BLaER1 treated with 17β-estradiol and CSF1 and Interleukin-3, amounts not matched to agents 10 nM and 100 nM (cell line): ENCODE results near the gene HIPK1.
"Not testable (repeated sequence)": the region's sequence is repeated elsewhere in the genome, so short reads cannot be mapped to it uniquely, and the experiment has no call there.

Experiments used
- H3K27ac ChIP-seq, 11 experiments: shearing (Covaris generic); formaldehyde crosslinking; 2 replicates each; pipeline ENCODE4 v1.8.1; 2022
- H3K27me3 ChIP-seq, 11 experiments: shearing (Covaris generic); formaldehyde crosslinking; 2 replicates each; pipeline ENCODE4 v1.8.1; 2022
- H3K36me3 ChIP-seq, 11 experiments: shearing (Covaris generic); formaldehyde crosslinking; 2 replicates each; pipeline ENCODE4 v1.8.1; 2022
- H3K4me1 ChIP-seq, 10 experiments: shearing (Covaris generic); formaldehyde crosslinking; 2 replicates each; pipeline ENCODE4 v1.8.1; 2022
- H3K4me2 ChIP-seq, 11 experiments: shearing (Covaris generic); formaldehyde crosslinking; 2 replicates each; pipeline ENCODE4 v1.8.1; 2022
- H3K4me3 ChIP-seq, 10 experiments: shearing (Covaris generic); formaldehyde crosslinking; 2 replicates each; pipeline ENCODE4 v1.8.1; 2022
- H3K9ac ChIP-seq, 11 experiments: shearing (Covaris generic); formaldehyde crosslinking; 2 replicates each; pipeline ENCODE4 v1.8.1; 2022
- H3K9me3 ChIP-seq, 11 experiments: shearing (Covaris generic); formaldehyde crosslinking; replicated peaks in 1 of 11; 2 replicates each; pipeline ENCODE4 v1.8.1; 2022
- H4K20me1 ChIP-seq, 11 experiments: shearing (Covaris generic); formaldehyde crosslinking; 2 replicates each; pipeline ENCODE4 v1.8.1; 2022
- Cebpa-rat ChIP-seq, 11 experiments: shearing (Covaris generic); IDR thresholded peaks; 2 replicates each; pipeline ENCODE4 v1.8.1; 2022

Gene HIPK1

DNA sequence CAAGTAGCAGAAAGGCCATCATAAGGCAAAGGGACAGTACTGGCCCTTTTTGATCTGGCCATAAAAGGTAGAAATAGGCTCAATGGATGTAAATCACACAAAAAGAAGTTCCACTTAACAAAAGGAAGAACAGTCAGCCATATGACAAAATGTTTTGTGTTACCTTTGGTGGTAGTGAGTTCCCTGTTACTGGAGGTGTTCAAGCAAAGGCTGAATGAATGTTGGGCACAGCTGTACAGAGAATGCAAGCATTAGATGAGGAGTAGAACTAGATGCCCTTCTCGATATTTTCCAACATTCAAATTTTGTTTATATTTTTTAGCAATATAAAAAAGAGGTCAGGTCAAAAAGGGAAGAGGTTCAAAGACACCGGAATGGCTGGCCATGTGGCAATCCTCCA, 70.1 kb downstream of the HIPK1 start:
- peaks cover 21 to 31% (median 26%) of the 10 kb centered on the region in 11 experiments for H3K9me3 ChIP-seq
- no peaks in the 10 kb centered on the region; a peak in 1 of 22 replicates for H3K36me3 ChIP-seq
- TF ChIP-seq Cebpa-rat (IDR thresholded peaks at IDR 0.05), result no peak
- H3K4me3 ChIP-seq, result no peak overlapping the region
- H4K20me1 ChIP-seq, result no peaks in the 10 kb centered on the region
- no peak overlapping the region for H3K27ac ChIP-seq
- no peak overlapping the region for H3K9ac ChIP-seq
- H3K4me1 ChIP-seq, result peaks cover 24 to 44% (median 37%) of the 10 kb centered on the region in 10 experiments
- no peaks in the 10 kb centered on the region for H3K27me3 ChIP-seq
- H3K4me2 ChIP-seq, result peak overlapping the region in 1 of 11 experiments; percentile 45; a peak in 2 of 22 replicates

DNA sequence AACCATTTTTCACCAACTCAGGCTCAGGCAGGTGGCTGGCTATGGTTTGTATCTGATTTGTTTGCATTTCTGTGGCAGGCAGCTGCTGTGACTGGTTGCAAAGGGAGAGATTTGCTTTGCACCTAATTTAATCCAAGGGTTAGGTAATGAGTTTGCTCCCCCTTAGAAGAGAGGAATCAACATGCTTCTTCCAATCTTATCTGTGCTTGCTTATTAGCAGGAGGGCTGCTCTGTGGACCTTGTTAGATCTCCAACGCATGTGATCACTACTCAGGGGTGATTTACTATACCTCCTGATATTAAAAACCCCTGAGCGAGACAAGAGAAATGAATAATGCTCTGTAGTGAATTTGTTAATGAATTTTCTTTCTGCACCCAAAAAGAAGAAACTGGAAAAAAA, 70.7 kb downstream of the HIPK1 start:
- H3K27me3 ChIP-seq, result no peaks in the 10 kb centered on the region

DNA sequence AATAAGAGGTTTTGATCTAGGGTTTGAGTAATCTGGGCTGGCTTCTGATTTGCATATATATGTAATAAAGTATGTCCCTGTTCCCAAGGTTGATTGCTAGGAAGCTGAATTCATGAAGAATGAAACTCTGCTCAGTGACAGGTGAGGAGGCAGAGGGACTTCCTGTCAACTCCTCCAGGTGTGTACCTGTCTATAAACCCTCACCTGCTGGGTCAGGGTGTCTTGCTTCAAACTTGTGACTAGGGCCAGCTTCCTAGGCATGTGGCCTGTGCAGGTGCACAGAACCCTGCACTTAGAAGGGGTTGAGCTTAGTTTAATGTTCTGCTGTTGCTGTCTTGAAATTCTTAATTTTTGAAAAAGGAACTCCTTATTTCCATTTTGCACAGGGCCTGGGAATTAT, 71.3 kb downstream of the HIPK1 start:
- no peak overlapping the region for H3K4me3 ChIP-seq
- H3K27me3 ChIP-seq, result no peaks in the 10 kb centered on the region
- H3K27ac ChIP-seq, result no peak overlapping the region
- H3K4me2 ChIP-seq, result no peak overlapping the region
- H4K20me1 ChIP-seq, result no peaks in the 10 kb centered on the region
- peaks cover 11 to 29% (median 17%) of the 10 kb centered on the region in 11 experiments for H3K9me3 ChIP-seq
- no peak for TF ChIP-seq Cebpa-rat (IDR thresholded peaks at IDR 0.05)
- no peak overlapping the region for H3K9ac ChIP-seq
- peaks cover 35 to 55% (median 47%) of the 10 kb centered on the region in 10 experiments for H3K4me1 ChIP-seq
- H3K36me3 ChIP-seq, result no peaks in the 10 kb centered on the region

More for the DNA sequence above, 70.7 kb downstream of the HIPK1 start:
- no peaks in the 10 kb centered on the region for H4K20me1 ChIP-seq
- no peak for TF ChIP-seq Cebpa-rat (IDR thresholded peaks at IDR 0.05)
- H3K4me3 ChIP-seq, result no peak overlapping the region
- no peaks in the 10 kb centered on the region; a peak in 1 of 22 replicates for H3K36me3 ChIP-seq
- H3K27ac ChIP-seq, result no peak overlapping the region
- no peak overlapping the region; a peak in 1 of 22 replicates for H3K4me2 ChIP-seq
- H3K4me1 ChIP-seq, result peaks cover 30 to 50% (median 42%) of the 10 kb centered on the region in 10 experiments
- H3K9me3 ChIP-seq, result peaks cover 15 to 29% (median 21%) of the 10 kb centered on the region in 11 experiments
- no peak overlapping the region for H3K9ac ChIP-seq

DNA sequence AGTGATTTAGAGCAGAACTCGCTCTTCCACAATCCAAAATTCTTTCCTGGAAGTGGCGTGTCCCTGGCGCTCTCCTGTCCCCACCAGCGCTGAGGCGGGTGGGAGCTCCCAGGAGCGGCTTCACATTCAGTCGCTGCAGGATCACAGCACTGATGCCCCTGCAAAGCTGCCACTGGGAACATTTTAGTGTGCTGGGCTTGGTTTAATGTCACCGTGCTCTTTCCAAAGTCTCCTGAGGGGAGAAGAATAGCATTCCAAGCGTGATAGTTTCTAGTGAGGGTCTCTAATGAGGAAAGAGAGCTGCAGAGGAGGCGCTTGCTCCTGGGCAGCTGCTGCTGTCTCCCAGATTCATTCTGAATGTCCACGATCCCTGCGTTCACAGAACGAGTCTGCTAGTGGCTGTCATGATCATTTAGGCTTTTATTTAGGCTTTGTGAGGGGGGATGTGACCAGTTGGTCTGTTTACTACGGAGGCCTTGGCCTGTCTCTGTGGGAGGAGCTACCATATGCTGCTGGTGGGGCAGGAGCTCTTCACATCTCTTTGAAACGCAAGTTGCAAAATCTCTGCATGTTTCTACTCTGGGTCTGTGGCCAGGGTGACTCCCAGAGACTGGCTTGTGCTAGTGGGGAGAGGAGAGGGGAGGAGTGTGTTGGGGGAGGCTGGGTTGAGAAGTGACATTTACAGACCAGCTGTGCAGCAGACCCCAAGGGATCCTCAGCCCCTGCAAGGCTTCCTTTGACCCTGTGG, 73.5 kb downstream of the HIPK1 start:
- Histone ChIP-seq H3K9me3 (peaks cover 17 to 33% (median 23%) of the 10 kb centered on the region in 11 experiments), H3K4me1 (peaks cover 35 to 55% (median 47%) of the 10 kb centered on the region in 10 experiments), H3K9ac (peak overlapping the region in 8 of 11 experiments; percentile 38 to 72 (median 55); a peak in 13 of 22 replicates), H3K27ac (peak overlapping the region in 9 of 11 experiments; percentile 35 to 83 (median 69); a peak in 17 of 22 replicates), H3K4me3 (peak overlapping the region in 6 of 10 experiments; percentile 19 to 50 (median 40); a peak in 9 of 20 replicates), H3K36me3 (no peaks in the 10 kb centered on the region), H3K27me3 (no peaks in the 10 kb centered on the region), H4K20me1 (no peaks in the 10 kb centered on the region), H3K4me2 (peak overlapping the region; percentile 74 to 93 (median 84))
- peak in 2 of 11 experiments; percentile 23 to 33; a peak in 2 of 22 replicates for TF ChIP-seq Cebpa-rat (IDR thresholded peaks at IDR 0.05)

DNA sequence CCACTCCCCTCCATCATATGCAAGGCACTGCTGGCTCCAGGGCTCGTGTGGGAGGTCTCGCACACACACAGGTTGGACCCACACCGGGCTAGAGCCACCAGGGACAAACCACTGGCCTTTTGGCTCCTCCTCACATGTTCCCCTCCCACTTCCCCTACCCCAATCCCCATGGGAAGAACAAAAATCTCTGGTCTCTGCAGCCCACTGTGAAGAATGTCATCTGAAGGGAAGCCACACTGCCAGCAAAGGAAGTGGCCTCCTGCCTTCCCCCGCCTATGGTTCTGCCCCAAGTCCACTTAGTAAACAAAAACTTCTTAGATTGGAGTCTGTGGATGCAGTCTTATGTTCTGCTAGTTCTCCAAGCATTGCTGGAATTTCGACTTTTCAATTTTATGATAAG, 74.3 kb downstream of the HIPK1 start:
- Histone ChIP-seq H3K9me3 (peaks cover 19 to 35% (median 23%) of the 10 kb centered on the region in 11 experiments), H3K4me1 (peaks cover 34 to 49% (median 41%) of the 10 kb centered on the region in 10 experiments), H3K27me3 (no peaks in the 10 kb centered on the region), H3K4me3 (peak overlapping the region in 7 of 10 experiments; percentile 19 to 50 (median 40); a peak in 11 of 20 replicates), H3K36me3 (no peaks in the 10 kb centered on the region), H3K9ac (peak overlapping the region in 8 of 11 experiments; percentile 34 to 72 (median 55); a peak in 15 of 22 replicates), H4K20me1 (no peaks in the 10 kb centered on the region), H3K27ac (peak overlapping the region in 9 of 11 experiments; percentile 35 to 83 (median 69); a peak in 17 of 22 replicates), H3K4me2 (peak overlapping the region; percentile 74 to 93 (median 84))
- no peak for TF ChIP-seq Cebpa-rat (IDR thresholded peaks at IDR 0.05)

DNA sequence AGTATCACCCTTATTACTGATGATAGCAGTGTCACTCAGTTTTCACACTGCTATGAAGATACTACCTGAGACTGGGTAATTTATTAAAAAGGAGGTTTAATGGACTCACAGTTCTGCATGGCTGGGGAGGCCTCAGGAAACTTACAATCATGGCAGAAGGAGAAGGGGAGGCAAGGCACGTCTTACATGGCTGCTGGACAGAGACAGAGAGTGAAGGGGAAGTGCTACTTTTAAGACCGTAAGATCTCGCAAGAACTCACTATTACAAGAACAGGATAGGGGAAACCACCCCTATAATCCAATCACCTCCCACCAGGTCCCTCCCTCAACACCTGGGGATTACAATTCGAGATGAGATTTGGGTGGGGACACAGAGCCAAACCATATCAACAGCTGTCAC, 77.7 kb downstream of the HIPK1 start:
- not testable (repeated sequence) for H4K20me1 ChIP-seq, H3K4me3 ChIP-seq, H3K9ac ChIP-seq, H3K36me3 ChIP-seq, H3K4me2 ChIP-seq, H3K27ac ChIP-seq, H3K27me3 ChIP-seq
- peaks cover 27 to 47% (median 35%) of the 10 kb centered on the region in 10 experiments for H3K4me1 ChIP-seq
- peaks cover 19 to 35% (median 23%) of the 10 kb centered on the region in 11 experiments for H3K9me3 ChIP-seq

DNA sequence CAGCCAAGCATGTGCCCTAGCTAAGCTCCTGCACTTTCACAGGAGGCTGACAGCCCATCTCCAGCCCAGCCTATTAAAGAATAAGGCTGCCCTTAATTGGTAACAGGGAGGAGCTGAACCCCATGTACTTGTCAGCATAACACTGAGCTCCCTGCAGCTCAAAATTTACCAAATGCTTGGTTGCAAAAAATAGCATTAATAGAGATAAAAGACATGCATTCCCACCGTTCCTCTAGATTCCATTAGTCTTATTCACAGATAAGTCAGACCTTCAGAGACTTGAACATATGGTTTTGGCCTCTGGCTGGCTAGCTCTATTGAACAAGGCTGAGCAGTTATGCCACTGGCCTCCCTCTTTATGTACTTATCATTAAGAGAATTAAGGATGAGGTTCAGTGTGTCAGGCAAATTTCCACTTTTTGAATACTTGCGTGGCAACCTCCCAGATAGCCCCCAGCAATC, 79.4 kb downstream of the HIPK1 start:
- Histone ChIP-seq H3K27ac (no peak overlapping the region), H3K27me3 (no peaks in the 10 kb centered on the region), H3K9ac (no peak overlapping the region), H3K4me2 (no peak overlapping the region), H3K4me3 (no peak overlapping the region), H4K20me1 (no peaks in the 10 kb centered on the region), H3K36me3 (no peaks in the 10 kb centered on the region), H3K9me3 (peaks cover 19 to 35% (median 23%) of the 10 kb centered on the region in 11 experiments), H3K4me1 (peaks cover 13 to 33% (median 18%) of the 10 kb centered on the region in 10 experiments)
- TF ChIP-seq Cebpa-rat (IDR thresholded peaks at IDR 0.05), result no peak

DNA sequence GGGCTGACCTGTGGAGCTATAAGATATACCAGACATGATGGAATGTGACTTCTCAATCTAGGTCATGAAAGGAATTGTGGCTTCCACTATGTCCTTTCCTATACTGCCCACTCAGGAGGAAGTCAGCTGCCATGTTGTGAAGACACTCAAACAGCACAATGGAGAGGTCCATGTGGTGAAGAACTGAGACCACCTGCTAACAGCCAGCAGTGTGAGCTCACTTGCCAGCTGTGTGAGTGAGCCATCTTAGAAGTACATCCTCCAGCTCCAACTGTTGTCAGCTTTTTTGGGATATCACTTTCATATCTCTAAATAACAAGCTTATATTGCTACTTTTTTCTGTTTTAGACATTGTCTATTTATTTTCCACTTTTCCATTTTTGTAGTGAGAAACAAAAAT, 79.9 kb downstream of the HIPK1 start:
- no peak overlapping the region for H3K4me3 ChIP-seq
- no peaks in the 10 kb centered on the region for H3K36me3 ChIP-seq
- no peak overlapping the region for H3K27ac ChIP-seq
- H3K4me1 ChIP-seq, result peaks cover 8 to 28% (median 13%) of the 10 kb centered on the region in 10 experiments
- no peaks in the 10 kb centered on the region for H3K27me3 ChIP-seq
- peaks cover 19 to 35% (median 23%) of the 10 kb centered on the region in 11 experiments for H3K9me3 ChIP-seq
- no peaks in the 10 kb centered on the region for H4K20me1 ChIP-seq
- TF ChIP-seq Cebpa-rat (IDR thresholded peaks at IDR 0.05), result no peak
- H3K4me2 ChIP-seq, result no peak overlapping the region; a peak in 1 of 22 replicates
- no peak overlapping the region for H3K9ac ChIP-seq

DNA sequence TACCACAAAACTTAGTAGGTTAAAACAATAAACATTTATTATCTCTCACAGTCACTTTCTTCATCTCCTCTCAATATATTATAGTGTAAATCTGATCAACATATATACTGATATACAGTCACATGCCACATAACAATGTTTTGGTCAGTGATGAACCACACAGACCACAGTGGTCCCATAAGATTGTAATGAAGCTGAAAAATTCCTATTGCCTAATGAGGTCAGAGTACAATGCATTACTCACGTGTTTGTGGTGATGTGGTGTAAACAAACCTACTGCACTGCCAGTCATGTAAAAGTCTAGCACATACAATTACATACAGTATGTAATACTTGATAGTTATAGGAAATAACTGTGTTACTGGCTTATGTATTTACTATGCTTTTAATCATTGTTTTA, 80.3 kb downstream of the HIPK1 start:
- H3K4me2 ChIP-seq, result no peak overlapping the region; a peak in 1 of 22 replicates
- peaks cover 4 to 24% (median 9%) of the 10 kb centered on the region in 10 experiments for H3K4me1 ChIP-seq
- no peaks in the 10 kb centered on the region for H4K20me1 ChIP-seq
- no peak overlapping the region for H3K9ac ChIP-seq
- no peaks in the 10 kb centered on the region for H3K36me3 ChIP-seq
- no peak overlapping the region for H3K27ac ChIP-seq
- no peak overlapping the region for H3K4me3 ChIP-seq
- H3K27me3 ChIP-seq, result no peaks in the 10 kb centered on the region
- peaks cover 19 to 35% (median 23%) of the 10 kb centered on the region in 11 experiments for H3K9me3 ChIP-seq
- no peak for TF ChIP-seq Cebpa-rat (IDR thresholded peaks at IDR 0.05)
